ENCODE results near the gene CAMSAP1.
A peak's percentile ranks its signal among the peaks of the same experiment; 100 is the strongest.

CAMSAP1 gene

DNA sequence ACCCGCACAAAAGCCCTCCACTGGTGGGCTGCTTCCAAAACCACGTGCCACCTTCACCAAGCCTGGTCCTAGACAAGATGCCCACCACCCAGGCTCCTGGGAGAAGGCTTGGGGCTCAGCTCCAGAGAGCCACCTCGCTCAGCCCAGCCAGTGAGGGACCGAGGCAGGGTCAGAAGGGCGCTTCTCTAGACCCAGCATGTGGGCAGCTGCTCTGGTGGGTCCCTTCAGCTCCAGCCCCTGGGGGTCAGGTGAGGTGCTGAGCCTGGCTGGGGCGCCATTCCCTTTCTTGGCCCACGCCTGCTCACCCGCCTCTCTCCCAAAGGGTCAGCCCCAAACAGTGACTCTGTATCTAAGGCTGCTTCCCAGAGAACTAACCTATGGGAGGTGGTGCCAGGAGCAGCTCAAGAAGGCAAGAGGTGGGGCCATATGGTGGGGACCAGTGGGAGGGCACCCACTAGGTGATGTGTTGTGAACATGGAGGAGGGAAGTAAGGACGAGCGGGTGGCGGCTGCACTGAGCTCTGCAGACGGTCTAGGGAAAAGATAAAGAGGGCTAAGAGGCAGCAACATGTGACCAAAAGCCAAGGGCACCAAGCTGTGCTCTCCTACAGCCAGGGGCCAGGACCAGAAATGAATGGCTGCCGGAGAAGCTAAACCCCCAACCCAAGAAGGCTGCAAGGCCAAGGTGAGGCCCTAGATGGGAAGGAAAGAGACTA, 79.3 kb downstream of the CAMSAP1 start:
- DNase-seq = no peak

DNA sequence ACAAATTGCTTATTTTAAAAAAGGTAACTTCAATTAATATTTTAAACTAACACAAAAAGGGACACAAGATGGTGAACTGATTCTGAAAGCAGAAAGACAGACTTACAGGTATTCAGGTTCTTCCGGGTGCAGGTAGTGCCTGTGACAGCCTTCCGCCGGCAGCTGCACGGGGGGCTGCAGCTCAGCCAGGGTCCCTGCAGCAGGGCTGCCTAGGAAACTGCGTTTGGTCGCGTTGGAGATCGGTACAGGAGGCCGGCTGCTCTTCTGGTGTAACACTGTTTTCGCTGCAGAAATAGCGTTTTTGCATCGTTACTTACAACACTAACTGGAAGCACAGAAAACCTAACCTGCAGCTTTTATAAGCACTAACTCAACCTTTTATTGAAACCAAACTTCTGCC, 80.0 kb downstream of the CAMSAP1 start:
- no peak for DNase-seq

DNA sequence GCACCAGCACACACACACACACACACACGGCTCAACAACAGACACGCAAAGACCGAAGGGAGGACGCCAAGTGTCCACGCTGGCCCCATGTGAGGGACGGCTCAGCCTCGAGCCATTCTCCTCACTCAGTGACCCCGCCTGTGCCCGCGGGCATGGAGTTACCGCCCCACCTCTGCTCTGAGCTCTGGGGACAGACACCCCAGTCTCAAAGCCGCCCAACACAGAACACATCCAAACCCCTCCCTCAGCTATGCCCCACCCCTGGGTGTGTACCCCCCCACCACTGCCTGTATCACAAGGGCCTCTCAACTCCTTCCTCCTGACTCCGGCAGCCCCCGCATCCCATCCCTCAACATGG, 81.2 kb downstream of the CAMSAP1 start:
- no peak for DNase-seq

DNA sequence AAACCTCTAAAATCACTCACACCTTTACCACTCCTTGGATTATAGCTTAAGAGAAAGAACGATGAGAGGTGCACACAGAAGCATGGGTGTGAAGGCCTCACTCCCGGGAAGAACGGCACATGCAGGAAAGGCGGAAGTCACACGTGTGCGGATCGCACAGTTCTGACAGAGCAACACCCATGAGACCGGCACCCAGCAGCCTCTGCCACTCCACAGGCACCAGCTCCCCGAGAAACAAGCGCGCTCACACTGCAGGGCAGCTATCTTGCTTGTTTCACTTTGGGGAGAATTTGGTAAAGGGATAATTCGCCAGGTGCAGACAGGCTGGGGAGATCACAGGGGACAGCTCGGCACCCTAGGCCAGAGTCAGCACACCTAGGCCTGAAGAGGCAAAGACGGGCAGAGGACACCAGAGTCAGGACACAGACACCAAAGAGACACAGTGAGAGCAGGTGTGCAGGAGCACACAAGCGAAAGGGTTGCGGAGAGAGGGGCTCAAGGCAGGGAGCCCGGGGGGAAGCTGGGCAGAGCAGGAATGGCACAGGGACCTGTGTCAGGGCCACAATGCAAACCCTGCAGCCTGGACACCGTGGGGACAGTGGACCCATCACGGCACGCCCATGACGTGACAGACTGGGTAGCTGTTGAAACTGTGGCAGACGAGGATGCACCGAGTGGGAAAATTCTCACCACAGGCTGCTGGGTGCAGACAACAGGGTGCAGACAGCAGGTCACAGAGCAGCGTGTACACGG, 81.7 kb downstream of the CAMSAP1 start:
- no peak for DNase-seq

DNA sequence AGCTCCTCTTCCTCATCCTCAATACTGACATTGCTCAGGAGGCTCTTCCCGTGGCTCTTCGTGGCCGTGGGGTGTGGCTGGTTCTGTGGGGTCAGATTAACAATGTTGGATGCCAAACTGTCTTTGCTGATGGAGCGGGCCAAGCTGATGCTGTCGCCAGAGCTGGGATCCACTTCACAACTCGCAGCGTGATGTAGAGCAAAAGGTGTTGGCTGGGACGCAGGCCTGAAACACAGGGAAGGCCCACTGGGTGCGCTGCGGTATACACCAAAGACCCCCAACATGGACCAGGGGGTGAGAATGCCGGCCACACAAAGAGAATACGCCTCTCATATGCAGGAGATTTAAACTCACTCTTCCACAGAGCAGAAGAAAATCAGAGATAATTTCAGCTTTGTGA, 84.3 kb downstream of the CAMSAP1 start:
- DNase-seq = no peak

DNA sequence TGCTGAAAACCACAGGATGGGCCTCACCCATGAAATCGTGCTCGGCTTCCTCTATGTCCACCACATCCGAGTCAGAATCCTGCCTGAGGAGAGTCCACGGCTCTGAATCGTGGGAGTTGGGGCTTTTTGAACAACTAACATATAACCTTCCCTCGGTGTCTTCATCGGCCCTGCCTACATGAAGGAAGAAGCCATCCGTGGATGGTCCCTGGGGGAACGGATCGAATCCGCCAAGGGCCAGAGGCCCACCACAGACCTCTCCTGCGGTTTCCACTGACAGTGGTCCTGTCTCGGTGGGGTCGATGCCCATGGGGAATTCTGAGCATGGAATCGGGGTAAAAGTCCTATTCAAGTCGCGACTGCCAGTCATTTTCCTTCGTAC, 85.0 kb downstream of the CAMSAP1 start:
- DNase-seq = no peak

DNA sequence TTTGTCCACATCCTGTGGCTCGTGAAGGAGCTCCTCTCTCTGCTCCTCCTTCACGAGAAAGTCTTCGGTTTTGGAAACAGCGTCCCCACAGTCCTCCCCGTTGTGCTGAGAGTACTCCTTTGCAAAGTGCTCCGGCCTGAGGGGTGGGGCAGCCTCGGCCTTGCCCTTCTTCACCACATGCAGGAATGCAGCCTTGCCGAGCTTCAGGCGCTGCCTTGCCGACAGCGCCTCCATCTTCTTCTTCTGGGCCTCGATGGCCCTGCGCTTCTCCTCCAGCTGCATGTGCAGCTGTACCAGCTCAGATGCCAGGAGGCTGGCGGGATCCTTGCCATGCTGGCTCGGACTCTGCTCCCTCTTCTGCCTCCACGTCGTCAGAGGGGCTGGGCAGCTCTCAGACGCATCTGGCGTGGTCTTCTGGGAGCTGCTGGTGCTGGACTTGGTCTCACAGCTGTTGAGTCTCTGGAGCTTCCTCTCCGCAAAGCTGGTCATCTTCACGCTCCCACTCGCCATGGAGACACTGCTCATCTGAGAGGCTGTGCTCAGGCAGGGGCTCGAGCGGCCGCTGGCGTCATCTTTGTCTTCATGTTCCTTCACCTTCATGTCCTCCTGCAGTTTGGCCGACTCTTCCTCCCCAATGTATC, 85.5 kb downstream of the CAMSAP1 start:
- DNase-seq = no peak

DNA sequence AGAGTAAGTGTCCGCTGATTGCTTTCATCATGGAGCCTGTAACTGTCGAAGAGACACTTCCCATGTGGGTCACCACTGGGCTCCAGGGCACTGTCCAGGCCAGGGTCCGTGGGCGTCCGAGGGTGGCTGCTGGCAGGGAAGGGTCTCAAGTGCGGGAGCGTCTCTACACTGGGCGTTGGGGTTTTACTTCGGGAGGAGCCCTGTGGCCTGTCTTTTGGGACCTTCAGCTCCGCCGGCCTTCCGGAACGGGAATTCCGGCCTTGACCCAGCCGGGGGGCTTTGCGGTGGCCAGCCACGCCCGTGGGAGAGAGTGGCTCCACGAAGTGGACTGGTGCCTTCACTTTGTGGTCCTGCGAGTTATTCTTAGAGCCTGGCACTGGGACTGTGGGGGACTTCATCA, 86.2 kb downstream of the CAMSAP1 start:
- DNase-seq = no peak

DNA sequence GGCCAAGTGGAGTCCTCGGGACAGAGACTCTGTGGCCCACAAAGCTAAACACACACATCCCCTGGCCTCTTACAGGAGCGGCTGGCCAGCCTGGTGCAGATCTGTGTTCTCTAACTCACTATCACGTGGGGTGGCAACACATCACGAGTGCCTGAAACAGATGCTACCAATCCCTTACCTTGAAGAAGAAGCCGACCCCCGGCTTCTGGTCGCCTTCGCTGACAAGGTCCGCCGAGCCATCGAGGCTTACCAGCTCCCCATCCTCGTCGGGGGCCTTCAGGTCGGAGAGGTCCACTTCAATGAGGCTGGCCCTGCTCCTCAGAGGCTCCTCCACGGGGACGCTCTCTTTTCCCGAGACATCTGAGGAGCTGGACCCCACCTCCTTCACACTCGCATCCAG, 86.7 kb downstream of the CAMSAP1 start:
- no peak for DNase-seq

DNA sequence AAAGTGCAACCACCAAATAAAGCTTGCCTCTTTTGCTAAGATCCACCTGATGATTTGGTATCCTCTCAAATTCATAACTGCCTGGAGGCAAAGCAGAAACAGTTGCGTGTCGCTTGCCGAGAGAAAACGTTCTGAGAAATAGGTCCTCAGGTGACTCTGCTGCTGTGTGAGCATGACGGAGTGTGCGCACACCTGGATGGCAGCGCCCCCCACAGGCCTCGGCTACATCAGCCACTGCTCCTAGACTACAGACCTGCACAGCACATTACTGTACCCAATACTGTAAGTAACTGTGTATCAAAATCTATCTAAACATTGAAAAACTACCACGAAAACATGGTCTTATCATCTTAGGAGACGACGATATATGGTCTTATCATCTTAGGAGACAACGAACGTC, 87.4 kb downstream of the CAMSAP1 start:
- no peak for DNase-seq

DNA sequence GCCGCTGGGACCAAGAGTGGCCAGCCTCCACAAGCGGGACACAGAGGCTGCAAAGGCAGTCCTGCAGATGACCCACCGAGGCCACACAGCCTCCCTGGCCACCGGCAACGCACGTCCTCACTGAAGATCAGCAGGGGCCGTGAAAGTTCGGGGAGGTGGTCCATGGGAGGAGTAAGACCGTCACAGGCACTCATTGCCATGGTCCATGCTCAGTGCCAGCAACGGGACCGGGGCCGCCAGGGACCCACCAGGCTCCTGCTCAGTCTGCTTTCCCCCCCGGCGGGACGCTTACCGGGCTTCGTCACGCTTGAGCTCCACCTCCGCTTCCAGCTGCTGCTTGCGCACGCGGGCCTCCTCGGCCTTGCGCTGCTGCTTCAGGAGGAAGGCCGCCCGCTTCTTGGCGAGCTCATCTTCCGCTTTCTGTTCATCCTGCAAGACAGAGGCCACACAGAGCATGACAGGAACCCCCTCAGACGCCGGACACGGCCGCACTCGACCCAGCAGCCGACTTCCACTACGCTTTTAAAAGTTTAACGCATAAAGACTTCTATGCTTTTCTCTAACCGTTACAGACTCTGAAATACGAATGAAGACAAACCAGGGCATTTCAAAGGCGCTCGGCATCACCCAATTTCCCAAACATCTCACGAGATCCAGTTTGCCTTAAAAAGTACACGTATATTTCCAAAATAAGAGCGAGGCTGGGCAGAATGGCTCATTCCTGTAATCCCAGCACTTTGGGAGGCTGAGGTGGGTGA, 88.4 kb downstream of the CAMSAP1 start:
- no peak for DNase-seq

DNA sequence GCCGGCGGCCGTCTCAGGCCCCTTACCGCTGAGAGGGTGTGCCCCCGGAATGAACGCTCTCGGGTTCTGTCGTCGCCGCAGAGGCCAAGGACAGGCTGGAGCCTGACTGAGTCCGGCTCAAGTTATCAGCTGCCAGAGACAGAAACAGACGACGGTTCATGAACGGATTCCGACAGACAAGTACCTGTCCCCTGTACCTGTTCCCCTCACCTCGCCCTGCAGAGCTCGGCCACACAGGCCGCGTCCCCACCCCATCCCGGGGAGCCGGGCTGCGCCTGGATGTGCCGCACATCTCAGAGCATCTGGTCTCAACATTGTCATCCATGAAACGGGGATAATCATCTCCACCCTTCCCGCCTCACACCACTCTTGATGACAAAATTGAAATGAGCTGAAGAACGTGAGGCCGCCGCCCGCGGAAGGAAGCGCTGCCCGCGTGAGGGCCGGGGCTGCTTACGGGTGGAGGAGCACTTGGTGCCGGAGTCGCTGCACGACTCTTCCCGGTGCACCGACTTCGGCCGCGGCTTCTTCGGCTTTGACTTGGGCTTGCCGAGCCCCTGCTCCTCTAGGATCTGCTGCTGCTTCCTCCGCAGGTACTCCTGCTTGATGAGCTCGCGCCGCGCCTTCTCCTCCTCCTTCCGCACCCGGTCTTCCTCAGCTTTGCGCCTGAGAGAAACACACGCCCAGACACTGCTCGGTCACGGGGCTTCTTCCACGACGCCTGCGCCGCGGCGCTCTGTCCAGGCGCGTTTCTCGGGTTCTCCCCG, 89.2 kb downstream of the CAMSAP1 start:
- DNase-seq = no peak

DNA sequence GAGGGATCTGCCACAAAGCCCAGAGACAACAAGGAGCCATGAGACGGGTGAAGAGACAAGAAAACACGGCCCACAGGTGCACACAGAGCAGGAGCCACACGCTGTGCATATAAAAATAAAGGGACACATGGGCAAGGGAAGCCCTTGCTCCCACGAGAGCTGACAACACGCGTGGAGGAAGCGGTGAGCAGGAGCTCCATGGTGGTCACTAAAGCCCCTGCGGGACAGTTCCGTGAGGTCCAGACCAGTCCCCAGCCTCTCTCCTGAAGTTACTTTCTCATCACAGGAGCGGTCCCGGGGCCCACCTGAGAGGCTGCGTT, 90.7 kb downstream of the CAMSAP1 start:
- no peak for DNase-seq

DNA sequence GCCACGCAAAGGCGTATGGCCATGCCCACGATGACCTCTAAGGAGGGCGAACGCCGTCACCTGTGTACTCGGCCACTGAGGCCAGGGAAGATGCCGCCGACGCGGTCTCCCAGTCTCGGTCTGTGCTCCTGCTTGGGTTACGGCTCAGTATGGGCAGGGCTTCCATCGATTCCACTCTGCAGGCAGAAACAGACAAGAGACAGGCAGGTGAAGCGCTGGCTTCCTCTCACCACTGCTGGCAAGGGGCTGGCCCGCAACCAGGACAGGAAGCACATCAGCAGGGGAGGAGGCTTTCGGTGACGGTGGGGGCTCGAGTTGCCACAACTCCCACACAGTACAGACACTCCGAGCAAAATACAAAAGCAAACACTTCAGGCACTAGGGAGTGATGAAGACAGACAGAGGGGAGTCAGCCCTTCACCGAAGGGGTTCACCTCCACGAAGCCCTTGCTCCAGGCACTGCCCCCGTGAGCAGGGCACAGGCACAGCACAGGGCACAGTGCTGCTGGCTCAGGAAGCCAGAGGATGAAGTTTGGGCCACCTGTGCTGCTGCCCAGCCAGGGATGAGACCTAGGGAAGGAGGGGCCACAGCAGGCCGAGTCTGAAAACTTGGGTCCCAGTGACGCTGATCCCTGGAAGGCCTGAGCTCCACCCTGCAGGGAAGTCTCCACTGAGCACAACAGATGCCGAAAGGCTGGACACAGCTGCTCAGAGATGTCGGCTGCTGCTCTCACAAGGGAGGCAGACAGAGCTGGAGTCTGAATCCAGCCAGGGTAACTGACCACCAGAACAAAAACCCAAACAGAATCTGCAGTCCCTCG, 91.3 kb downstream of the CAMSAP1 start:
- DNase-seq = no peak

DNA sequence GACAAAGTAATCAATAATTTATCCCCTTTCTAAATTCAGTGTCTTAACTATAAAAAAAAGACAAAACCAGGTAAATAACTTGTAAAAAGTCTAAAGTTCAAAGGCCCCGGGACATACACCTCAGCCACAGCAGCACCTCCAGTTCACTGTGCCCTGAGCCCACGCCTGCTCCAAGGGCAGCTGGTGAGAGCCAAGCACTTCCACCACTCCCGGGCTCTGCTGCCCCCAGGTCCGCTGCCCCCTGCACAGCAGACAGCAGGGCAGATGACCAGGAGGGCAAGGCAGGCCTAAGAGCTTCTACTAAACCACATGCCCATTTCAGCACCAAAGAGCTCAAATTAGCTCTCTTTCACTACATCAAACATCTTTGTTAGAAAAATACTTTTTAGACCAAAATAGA, 91.9 kb downstream of the CAMSAP1 start:
- DNase-seq = no peak

DNA sequence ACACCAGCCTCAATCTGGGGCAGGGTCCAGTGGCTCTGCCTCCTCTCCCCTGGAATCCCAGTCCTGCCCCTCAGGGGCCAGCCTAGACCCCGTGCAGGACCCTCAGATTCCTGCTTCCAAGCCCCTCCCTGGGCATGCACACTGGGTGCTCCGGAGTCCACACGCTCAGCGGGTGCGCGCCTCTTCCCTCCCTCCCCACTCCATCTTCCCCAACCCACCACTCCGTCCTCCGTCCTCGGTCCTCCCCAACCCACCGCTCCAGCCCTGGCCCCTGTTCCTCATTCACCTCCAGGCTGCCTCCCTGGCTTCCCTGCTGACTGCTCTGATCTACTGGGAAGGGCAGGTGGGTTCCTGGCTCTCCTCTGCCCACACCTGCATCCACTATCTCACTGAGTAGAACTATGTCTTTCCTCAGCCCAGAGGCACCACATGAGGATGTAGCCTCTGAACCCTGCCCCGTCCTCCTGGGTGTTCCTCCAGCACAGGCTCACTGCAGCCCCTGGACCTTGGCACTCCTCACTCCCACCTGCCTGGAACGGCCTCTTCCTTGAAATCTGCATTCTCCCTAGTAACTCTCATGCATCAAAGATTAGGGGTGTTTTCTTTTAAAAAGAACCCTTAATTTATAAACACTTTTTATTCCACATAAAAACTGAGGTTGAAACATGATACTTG, 92.8 kb downstream of the CAMSAP1 start:
- DNase-seq = no peak

DNA sequence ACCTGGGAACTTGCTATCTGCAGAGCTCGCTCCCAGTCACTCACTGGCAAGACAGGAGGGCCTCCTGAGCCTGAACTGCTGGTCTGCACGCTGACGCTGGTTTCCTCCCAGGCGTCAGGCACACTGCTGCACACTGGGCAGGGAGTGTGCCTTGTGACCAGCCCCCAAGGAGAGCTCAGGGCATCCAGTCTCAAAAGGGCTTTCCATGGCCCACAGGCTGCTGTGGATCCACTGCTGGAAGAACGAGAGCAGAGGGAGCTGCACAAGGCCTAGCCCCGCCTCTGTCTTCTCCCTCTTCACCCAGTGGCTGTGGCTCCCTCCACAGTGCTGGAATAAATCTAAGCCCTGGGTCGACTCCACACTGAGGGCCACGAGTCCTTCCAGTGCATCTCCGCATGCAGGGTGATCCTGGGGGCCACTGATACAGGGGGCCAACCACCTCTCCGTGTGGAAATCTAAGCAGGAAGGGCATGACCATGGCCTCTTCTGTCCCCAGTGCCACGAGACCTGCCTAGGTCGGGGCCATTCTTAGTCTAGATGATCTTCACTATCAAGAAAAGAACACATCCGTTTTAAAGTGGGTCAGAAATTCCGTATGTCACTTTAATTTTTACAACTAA, 93.6 kb downstream of the CAMSAP1 start:
- DNase-seq = no peak

DNA sequence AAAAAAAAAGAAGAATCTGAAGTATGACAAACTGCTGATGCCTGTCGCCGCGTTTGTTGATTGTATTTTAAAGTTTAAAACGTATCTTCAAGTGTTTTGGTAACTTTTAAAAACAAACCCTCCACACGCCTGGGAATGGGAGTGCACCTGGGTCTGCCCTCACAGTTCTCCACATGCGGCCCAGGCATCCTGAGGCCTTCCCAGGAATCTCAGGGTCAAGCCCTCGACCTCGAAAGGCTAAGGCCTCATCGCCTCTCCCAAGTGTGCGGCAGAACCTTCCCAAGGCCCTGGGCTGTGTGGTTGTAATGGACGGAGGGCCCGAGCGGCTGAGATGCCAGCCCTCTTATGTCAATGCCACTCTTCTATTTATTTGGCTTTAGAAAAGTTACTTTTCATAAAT, 94.4 kb downstream of the CAMSAP1 start:
- DNase-seq = no peak

DNA sequence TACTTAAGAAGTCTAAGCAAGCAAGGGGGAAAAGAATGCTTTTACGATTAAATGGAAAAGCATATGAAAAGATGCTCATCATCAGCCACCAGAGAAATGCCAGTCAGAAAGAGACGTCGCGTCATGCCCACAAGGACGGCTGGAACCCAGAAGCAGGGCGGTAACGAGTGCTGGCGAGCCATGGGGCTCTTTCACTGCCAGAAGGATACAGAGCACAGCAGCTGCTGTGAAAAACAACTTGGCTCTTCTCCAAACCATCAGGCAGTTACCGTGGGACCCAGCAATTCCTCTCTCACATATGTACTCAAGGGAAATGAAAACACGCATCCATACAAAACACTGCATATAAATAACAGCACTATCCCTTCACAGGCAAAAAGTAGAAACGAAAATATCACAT, 95.5 kb downstream of the CAMSAP1 start:
- DNase-seq = peak; percentile 80

DNA sequence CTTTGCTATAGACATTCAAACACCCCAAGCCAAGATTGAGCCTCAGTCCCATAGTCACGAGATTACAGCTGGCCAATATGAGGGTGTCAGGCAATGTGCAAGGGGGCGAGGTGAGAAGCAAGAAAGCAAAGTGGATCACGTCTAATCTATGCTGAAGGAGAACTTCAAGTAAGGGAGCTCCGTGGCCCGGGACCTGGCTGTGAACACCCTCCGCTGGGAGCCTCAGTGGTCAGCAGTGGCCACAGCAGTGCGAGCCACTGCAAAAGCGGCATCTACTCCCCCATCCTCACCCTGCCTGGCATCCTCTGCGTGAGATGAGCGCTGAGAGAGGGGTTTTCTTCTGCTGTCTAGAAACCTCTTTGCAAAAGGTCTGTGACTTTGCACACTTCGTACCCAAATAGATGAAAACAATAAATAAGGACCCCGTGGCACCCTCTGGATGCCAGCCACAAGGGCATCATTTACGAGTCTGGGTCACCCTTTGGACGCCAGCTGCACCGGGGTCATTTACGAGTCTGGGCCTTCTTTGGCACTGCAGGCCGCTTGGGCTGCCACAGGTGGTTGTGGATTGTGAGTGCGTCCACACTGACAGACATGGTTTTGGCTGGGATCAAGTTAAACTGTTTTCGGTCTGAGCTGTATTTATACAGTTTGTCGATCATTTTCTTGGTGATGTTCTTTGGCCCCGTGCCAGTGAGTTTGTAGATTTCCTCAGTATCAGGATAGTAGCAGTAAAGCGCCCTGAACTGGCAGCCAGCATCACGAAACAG, 96.4 kb downstream of the CAMSAP1 start:
- DNase-seq = no peak

Measured in DMS79 (cell line).